HG03442 (cell line): Measurements from ENCODE around the gene MRPS14.
"Not testable (repeated sequence)": the region's sequence is repeated elsewhere in the genome, so short reads cannot be mapped to it uniquely, and the experiment has no call there.

Experiments
- ATAC-seq: cut with Tn5 transposase; IDR thresholded peaks from one replicate; pipeline ENCODE4 v1.9.1; 2021; ENCODE audit warnings: mild to moderate bottlenecking, moderate library complexity; ENCODE audit not compliant: unreplicated experiment

The MRPS14 gene

GRCh38 chr1:175023043-175023921 lies at the start of gene MRPS14:
Gene MRPS14 (minus strand): TSS chr1:175023425. CDS start chr1:175023408, 17 bp downstream.
- peak; percentile 87 for ATAC-seq

GRCh38 chr1:175072099-175072951 lies 49.1 kb upstream of the MRPS14 start:
- ATAC-seq: peak; percentile 71

- no peak for ATAC-seq
Observed at GRCh38 chr1:175071276-175071943, 48.2 kb upstream of the MRPS14 start.

- ATAC-seq: no peak
Observed at GRCh38 chr1:175070818-175071217, 47.6 kb upstream of the MRPS14 start.

- ATAC-seq: no peak
Observed at GRCh38 chr1:175067362-175068106, 44.3 kb upstream of the MRPS14 start, which contains the start of gene TNN. Gene TNN (plus strand): TSS chr1:175067833. CDS start chr1:175077419, 9,586 bp downstream.

GRCh38 chr1:175062858-175063257 lies 39.6 kb upstream of the MRPS14 start:
- ATAC-seq: no peak

GRCh38 chr1:175062339-175062738 lies 39.1 kb upstream of the MRPS14 start:
- no peak for ATAC-seq

GRCh38 chr1:175054736-175055135 lies 31.5 kb upstream of the MRPS14 start:
- ATAC-seq: no peak

- no peak for ATAC-seq
Observed at GRCh38 chr1:175050992-175051391, 27.8 kb upstream of the MRPS14 start.

- ATAC-seq: no peak
Observed at GRCh38 chr1:175045519-175045918, 22.3 kb upstream of the MRPS14 start.

GRCh38 chr1:175045097-175045496 lies 21.9 kb upstream of the MRPS14 start:
- no peak for ATAC-seq

- not testable (repeated sequence) for ATAC-seq
Observed at GRCh38 chr1:175044591-175044990, 21.4 kb upstream of the MRPS14 start.

- no peak for ATAC-seq
Observed at GRCh38 chr1:175043824-175044223, 20.6 kb upstream of the MRPS14 start.

GRCh38 chr1:175042650-175043049 lies 19.4 kb upstream of the MRPS14 start:
- ATAC-seq: no peak

- no peak for ATAC-seq
Observed at GRCh38 chr1:175040324-175040879, 17.2 kb upstream of the MRPS14 start.

GRCh38 chr1:175037416-175037815 lies 14.2 kb upstream of the MRPS14 start:
- ATAC-seq: no peak

GRCh38 chr1:175036476-175036875 lies 13.3 kb upstream of the MRPS14 start:
- ATAC-seq: no peak

GRCh38 chr1:175035865-175036264 lies 12.6 kb upstream of the MRPS14 start:
- ATAC-seq: no peak

- no peak for ATAC-seq
Observed at GRCh38 chr1:175034775-175035174, 11.6 kb upstream of the MRPS14 start.

- no peak for ATAC-seq
Observed at GRCh38 chr1:175033953-175034352, 10.7 kb upstream of the MRPS14 start.
